Left forelimb (tissue), 1 donor: Measurements from ENCODE around the gene ATP4B.
"Not testable (repeated sequence)": the region's sequence is repeated elsewhere in the genome, so short reads cannot be mapped to it uniquely, and the experiment has no call there.

Experiments
- DNase-seq: peaks from one replicate; pipeline ENCODE4 v3.0.0-alpha.2; 2018; ENCODE audit warnings: low spot score

The ATP4B gene

DNA sequence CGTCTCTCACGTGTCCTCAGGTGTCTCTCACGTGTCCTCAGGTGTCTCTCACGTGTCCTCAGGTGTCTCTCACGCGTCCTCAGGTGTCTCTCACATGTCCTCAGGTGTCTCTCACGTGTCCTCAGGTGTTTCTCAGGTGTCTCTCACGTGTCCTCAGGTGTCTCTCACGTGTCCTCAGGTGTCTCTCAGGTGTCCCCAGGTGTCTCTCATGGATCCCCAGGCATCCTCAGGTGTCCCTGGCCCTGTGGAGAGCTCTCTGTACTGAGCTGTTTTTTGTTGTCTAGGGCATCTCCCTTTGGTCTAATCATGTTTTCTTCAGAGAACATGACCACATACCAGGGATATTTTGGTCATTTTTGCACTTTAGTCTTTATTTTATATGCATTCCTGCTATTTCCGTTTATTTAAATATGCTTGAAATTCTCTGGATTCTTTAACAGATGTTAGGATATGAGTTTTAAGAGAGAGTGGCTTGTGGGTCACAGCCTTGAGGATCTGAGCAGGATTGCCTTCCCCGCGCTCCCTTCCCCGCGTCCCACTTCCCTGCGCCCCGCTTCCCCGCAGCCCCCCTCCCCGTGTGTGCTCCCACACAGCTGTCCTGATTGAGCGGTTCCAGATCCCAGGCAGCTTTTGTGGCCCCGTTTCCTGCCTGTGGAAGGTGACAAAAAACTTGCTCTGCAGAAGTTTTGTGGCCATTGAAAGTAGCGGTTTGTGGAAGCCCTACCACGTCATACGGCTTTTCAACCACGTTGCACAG lies 31.9 kb downstream of the ATP4B start:
- DNase-seq, result no peak

DNA sequence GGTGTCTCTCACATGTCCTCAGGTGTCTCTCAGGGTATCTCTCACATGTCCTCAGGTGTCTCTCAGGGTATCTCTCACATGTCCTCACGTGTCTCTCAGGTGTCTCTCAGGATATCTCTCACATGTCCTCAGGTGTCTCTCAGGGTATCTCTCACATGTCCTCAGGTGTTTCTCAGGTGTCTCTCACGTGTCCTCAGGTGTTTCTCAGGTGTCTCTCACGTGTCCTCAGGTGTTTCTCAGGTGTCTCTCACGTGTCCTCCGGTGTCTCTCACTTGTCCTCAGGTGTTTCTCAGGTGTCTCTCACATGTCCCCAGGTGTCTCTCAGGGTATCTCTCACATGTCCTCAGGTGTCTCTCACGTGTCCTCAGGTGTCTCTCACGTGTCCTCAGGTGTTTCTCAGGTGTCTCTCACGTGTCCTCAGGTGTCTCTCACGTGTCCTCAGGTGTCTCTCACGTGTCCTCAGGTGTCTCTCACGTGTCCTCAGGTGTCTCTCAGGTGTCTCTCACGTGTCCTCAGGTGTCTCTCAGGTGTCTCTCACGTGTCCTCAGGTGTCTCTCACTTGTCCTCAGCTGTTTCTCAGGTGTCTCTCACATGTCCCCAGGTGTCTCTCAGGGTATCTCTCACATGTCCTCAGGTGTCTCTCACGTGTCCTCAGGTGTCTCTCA lies 33.2 kb downstream of the ATP4B start:
- not testable (repeated sequence) for DNase-seq

DNA sequence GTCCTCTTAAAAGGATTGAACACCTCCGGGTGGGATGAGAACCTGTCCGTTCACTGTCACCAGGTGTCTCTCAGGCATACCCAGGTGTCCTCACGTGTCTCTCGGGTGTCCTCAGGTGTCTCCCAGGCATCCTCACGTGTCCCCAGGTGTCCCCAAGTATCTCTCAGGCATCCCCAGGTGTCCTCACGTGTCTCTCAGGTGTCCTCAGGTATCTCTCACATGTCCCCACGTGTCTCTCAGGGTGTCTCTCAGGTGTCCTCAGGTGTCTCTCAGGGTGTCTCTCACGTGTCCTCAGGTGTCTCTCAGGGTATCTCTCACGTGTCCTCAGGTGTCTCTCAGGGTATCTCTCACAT lies 33.8 kb downstream of the ATP4B start:
- DNase-seq, result no peak

DNA sequence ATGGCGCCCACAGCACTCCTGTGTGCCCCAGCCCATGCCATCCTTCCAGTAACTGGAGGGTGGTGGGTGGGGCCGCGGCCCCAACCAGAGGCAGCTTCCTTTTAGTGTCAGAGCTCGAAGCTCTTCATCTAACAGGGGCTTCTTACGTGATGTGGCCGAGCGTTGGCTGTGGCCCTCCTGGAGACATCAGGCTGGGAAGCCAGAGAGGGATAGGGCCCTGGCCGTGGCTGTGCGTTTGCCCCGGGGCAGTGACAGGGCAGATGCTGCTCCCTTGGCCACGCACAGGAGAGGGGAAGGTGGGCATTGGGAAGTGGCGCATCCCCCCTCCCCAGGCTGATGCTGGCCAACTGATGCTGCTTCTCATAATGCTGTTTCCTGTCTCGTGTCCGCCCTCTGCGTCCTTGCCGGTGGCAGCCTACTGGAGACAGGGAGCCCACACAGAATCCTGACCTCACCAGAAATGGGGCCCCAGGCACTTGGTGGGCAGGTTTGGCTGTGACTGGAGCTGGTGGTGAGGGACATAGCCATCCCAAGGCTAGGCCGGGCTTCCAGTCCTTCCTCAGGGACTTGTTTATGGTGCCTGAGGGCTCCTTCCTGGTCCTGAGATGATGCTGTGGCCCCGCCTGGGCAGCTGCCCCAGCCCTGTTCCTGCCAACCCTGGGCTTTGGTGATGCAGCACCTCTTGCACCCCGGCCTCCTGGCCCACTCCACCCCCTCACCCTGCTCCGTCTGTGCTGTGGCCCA lies 34.3 kb downstream of the ATP4B start:
- DNase-seq, result no peak

DNA sequence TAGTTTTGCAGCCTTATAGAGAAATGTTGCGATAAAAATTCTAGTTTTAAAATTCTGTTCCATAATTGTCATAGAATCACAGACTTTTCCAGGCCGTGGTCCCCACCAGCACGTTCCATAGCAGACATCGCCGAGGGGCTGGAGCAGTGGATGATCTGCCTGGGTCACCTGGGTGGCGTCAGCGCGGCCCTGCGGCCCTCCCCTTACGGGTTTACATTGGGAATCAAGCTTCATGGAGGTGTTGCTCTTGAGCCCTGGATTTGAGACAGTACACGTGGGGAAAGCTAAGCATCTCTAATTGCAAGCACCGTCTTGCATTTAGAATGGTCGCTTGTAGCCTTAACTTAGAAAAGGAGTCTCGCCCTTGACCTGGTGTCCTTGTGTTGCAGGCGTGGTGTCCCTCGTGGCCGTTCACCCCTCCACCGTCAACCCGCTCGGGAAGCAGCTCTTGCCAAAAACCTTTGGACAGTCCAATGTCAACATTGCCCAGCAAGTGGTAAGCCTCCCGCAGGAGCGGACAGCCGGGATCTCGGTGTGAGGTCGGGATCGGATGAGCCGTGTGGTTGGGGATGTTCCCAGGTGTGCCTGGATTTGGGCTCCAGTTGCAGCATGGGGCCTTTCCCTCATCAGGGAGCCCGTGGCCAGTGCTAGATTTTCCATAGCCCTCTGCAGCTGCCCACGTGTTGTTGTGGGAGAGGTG lies 35.1 kb downstream of the ATP4B start:
- DNase-seq, result no peak

GRCh38 chr13:113621986-113622550 lies 35.9 kb downstream of the ATP4B start:
- DNase-seq, result not testable (repeated sequence)

GRCh38 chr13:113621498-113621897 lies 36.5 kb downstream of the ATP4B start:
- DNase-seq, result not testable (repeated sequence)

GRCh38 chr13:113621046-113621445 lies 37.0 kb downstream of the ATP4B start:
- DNase-seq, result no peak

DNA sequence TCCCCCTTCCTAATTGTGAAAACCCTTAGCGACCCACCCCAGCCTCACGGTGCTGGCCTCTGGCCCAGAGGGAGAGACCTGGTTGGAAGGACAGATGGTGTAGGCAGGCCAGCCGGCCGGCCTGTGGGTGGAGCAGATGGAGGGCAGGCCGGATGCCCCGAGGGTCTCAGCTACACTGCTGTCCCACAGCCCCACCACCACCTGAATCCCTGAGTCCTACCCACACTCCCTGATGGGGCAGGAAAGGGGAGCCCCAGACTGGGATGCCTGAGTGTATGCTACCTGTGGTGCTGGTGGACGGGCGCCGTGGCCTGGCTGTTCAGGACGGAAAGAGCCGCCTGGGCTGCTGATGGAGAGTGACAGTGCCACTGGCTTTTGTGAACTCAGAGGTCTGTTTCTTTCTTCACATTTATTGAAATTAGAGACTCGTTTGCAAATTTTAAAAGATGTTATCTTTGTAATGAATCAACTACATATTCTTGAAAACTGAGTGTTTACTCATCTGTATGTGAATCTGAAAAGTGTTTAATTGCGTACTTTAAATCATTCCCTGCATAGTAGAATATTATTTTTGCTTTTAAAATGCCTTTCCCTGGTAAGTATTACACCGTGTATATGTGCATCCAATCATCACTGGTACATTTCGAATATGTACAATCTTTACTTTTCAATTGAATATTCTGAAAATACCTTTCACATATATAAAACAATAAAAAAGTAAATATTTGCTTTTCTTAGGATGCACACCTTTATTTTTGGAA lies 37.8 kb downstream of the ATP4B start:
- no peak for DNase-seq

- no peak for DNase-seq
Observed at GRCh38 chr13:113618455-113618854, 39.5 kb downstream of the ATP4B start.

DNA sequence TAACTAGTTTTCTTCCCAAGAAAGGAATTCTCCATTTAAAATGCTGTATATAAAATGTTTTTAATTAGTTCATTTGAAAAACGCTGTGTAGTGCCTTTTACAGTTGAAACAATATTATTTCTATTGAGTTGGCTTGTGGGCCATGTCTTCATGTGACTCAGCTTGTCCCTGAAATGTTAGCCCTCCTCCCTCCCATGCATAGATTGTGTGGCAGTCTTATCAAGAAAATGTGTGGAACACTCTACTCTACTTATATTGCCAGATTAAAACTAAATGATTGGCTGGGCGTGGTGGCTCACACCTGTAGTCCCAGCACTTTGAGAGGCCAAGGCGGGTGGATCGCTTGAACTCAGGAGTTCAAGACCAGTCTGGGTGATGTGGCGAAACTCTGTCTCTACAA lies 40.0 kb downstream of the ATP4B start:
- DNase-seq, result no peak

GRCh38 chr13:113616991-113617749 lies 40.8 kb downstream of the ATP4B start:
- no peak for DNase-seq

DNA sequence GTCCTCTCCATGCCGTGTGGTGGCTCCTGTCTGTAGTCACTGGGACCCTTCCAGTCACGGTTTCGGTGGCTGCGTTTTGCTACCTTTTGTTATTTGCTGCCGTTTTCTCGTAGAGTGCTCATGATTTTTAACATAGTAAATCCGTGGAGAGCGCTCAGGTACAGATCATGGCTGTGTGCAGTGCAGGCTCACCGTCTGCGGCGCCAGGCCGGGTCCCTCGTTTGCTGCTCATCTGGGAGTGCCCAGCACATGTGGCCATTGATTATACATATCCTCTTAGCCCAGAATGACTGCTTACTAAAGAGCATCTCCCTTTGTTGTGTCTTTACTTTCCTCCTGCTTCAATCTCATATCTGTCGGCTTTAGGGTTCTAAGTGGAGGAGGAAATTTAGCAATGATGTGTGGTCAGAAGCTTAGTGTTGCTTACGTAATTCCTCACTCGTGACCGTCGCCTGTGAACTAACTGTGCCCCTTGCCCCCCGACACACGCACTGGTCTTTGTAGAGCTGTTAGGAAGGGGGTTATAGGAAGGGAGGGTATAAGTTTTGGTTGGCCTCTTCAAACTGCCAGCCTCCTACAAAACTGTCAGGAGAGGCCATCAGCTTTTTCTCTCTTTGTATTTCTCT lies 41.6 kb downstream of the ATP4B start:
- no peak for DNase-seq

- DNase-seq, result no peak
Observed at GRCh38 chr13:113613789-113614379, 44.1 kb downstream of the ATP4B start.

- no peak for DNase-seq
Observed at GRCh38 chr13:113612607-113613006, 45.4 kb downstream of the ATP4B start.

- DNase-seq, result no peak
Observed at GRCh38 chr13:113611996-113612395, 46.0 kb downstream of the ATP4B start.

DNA sequence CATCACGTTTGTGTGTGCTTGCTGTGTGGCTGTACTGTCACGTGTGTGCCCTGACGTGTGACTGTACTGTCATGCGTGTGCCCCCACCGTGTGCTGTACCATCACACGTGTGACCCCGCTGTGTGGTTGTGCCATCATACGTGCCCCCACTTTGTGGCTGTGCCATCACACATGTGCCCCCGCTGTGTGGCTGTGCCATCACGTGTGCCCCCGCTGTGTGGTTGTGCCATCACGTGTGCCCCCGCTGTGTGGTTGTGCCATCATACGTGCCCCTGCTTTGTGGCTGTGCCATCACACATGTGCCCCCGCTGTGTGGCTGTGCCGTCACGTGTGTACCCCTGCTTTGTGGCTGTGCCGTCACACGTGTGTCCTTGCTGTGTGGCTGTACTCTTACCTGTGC lies 47.7 kb downstream of the ATP4B start:
- DNase-seq, result no peak

DNA sequence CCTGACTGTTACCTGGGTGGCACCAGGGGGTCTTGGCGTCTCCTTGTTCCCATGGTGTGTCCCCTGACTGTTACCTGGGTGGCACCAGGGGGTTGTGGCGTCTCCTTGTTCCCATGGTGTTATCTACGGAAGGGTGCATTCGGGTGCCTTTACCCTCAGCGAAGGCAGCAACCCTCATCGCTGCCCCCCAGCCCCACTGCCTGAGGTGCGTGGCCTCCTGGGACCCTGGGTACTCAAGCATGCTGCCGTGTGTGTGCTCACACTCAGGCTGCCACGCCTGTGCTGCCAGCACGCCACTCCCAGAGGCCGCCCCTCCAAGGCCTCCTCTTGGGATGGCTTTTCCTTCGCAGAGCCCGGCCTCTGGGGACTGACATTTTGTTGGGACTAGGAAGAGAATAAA lies 48.4 kb downstream of the ATP4B start:
- DNase-seq, result no peak

- DNase-seq, result no peak
Observed at GRCh38 chr13:113608967-113609533, 48.9 kb downstream of the ATP4B start.
